CD4-positive, alpha-beta T cell (primary cell): ENCODE measurements around the gene SRBD1. TPM values are rescaled to one million over a fixed set of nuclear protein-coding genes. Genes with fewer than 3 reads are reported as not detected.

Source experiments
- ATAC-seq: fragments of 200-7000 bp; cut with Tn5 transposase; one replicate; pipeline ENCODE4 v1.10.0; 2022; ENCODE audit warnings: mild to moderate bottlenecking; ENCODE audit not compliant: poor library complexity
- CTCF ChIA-PET: fragments of 350-600 bp; sonication (Branson Sonifier 250); formaldehyde crosslinking; loops from one replicate; lab custom pipeline; 2021; ENCODE audit warnings: antibody characterized with exemption, inconsistent platforms; lab: Charles Lee
- POLR2A ChIA-PET: fragments of 350-600 bp; sonication (Branson Sonifier 250); formaldehyde crosslinking; loops from one replicate; lab custom pipeline; 2021; ENCODE audit warnings: antibody characterized with exemption, inconsistent platforms; lab: Charles Lee
- DNase-seq, 14 experiments: peaks; one replicate each; pipeline ENCODE4 v3.0.0-alpha.2; 2013 to 2020; ENCODE audit warnings: mixed read lengths in 2 of 14
- H3K27ac ChIP-seq, 2 donors: one replicate each; pipeline versions ENCODE4 v1.5.1 to v1.7.0; 2013; ENCODE audit warnings: low read length in 2 of 2, low read depth in 1 of 2, mild to moderate bottlenecking in 1 of 2
- H3K27me3 ChIP-seq, 2 experiments: 1 replicate in 1 of 2; 2 replicates in 1 of 2; pipeline versions ENCODE4 v1.6.1 to v1.7.0; 2013; ENCODE audit warnings: low read length in 2 of 2, control low read depth in 1 of 2, mild to moderate bottlenecking in 1 of 2, moderate library complexity in 1 of 2; ENCODE audit not compliant: insufficient read depth in 2 of 2, control insufficient read depth in 1 of 2
- H3K36me3 ChIP-seq: one replicate; pipeline ENCODE4 v1.6.1; 2013; ENCODE audit warnings: low read length, control low read depth; ENCODE audit not compliant: insufficient read depth
- H3K4me1 ChIP-seq: one replicate; pipeline ENCODE4 v1.6.1; 2013; ENCODE audit warnings: low read length, control low read depth; ENCODE audit not compliant: insufficient read depth
- H3K4me3 ChIP-seq: one replicate; pipeline ENCODE4 v1.5.1; 2013; ENCODE audit warnings: mild to moderate bottlenecking, low read length, moderate library complexity
- H3K9me3 ChIP-seq, 2 experiments: 1 replicate in 1 of 2; 2 replicates in 1 of 2; pipeline versions ENCODE4 v1.6.1 to v1.7.0; 2013; ENCODE audit warnings: low read length in 2 of 2, mild to moderate bottlenecking in 2 of 2, control low read depth in 1 of 2, moderate library complexity in 1 of 2; ENCODE audit not compliant: control insufficient read depth in 1 of 2, insufficient read depth in 1 of 2
- H3K27ac Mint-ChIP-seq: one replicate; pipeline ENCODE4 v1.8.0; 2020; ENCODE audit warnings: mixed read lengths
- H3K27me3 Mint-ChIP-seq: one replicate; pipeline ENCODE4 v1.8.0; 2021; ENCODE audit warnings: mixed read lengths
- H3K36me3 Mint-ChIP-seq: one replicate; pipeline ENCODE4 v1.8.0; 2021; ENCODE audit warnings: low read depth, mixed read lengths
- H3K4me1 Mint-ChIP-seq: one replicate; pipeline ENCODE4 v1.8.0; 2021; ENCODE audit warnings: low read depth, mixed read lengths
- H3K4me3 Mint-ChIP-seq: one replicate; pipeline ENCODE4 v1.8.0; 2020; ENCODE audit warnings: mild to moderate bottlenecking, mixed read lengths
- H3K9me3 Mint-ChIP-seq: one replicate; pipeline ENCODE4 v1.8.0; 2020; ENCODE audit warnings: mixed read lengths
- intact Hi-C, 2 experiments: fragments of 100-400 bp; cut with DNase I in 1 of 2; cut with micrococcal nuclease in 1 of 2; formaldehyde crosslinking; loops; one replicate each; pipeline versions ENCODE4 v1.15.1 to v1.9.0; 2023 to 2025; cut with DNase I, micrococcal nuclease
- total RNA-seq, 174 experiments: library from RNA in 2 of 174; stranded (reverse) in 2 of 174; gene quantifications; one replicate each; pipeline ENCODE4 v1.2.3 and lab custom pipeline; 2021 to 2026
- TF ChIP-seq, protein P1 (sequence below): fragments of 200-600 bp; IDR thresholded peaks from one replicate; pipeline ENCODE4 v1.8.0; 2022; ENCODE audit warnings: antibody characterized with exemption, mild to moderate bottlenecking

The SRBD1 gene
- total RNA-seq, 2 experiments from 2014 or later, result 14.2 to 16.0 TPM

DNA sequence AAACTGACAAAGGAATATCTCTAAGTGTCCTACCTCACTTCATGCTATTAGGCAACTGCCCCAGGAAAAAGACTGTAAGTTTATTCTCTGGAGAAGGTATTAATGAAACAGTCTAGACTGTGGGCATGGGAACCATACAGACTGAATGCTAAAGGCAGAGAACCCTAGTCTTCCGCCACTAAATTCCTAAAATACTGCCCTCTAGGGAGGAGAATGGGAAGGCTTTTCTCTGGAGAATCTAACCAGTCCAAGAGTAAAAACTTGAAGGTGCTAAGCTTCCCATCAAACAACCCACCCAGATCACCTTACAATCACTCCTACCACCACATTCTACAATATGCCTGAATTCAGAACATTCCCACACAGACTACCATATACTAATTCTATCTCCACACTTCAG, 3.4 kb downstream of the SRBD1 start:
- intact Hi-C loops, result no loop called here
- H3K27me3 ChIP-seq, result no peaks in the 10 kb centered on the region
- no peak overlapping the region for H3K27ac ChIP-seq
- H3K9me3 Mint-ChIP-seq, result no peaks in the 10 kb centered on the region
- peaks cover 5% of the 10 kb centered on the region for H3K36me3 ChIP-seq
- TF ChIP-seq, protein P1, sequence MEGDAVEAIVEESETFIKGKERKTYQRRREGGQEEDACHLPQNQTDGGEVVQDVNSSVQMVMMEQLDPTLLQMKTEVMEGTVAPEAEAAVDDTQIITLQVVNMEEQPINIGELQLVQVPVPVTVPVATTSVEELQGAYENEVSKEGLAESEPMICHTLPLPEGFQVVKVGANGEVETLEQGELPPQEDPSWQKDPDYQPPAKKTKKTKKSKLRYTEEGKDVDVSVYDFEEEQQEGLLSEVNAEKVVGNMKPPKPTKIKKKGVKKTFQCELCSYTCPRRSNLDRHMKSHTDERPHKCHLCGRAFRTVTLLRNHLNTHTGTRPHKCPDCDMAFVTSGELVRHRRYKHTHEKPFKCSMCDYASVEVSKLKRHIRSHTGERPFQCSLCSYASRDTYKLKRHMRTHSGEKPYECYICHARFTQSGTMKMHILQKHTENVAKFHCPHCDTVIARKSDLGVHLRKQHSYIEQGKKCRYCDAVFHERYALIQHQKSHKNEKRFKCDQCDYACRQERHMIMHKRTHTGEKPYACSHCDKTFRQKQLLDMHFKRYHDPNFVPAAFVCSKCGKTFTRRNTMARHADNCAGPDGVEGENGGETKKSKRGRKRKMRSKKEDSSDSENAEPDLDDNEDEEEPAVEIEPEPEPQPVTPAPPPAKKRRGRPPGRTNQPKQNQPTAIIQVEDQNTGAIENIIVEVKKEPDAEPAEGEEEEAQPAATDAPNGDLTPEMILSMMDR, result no peak
- H3K4me3 ChIP-seq, result no peak overlapping the region
- DNase-seq (no peak), ATAC-seq (no peak)
- ChIA-PET POLR2A (no interaction called here), CTCF (no interaction called here)
- peaks cover 33% of the 10 kb centered on the region for H3K4me1 Mint-ChIP-seq
- peaks cover 33% of the 10 kb centered on the region for H3K36me3 Mint-ChIP-seq
- no peaks in the 10 kb centered on the region for H3K27me3 Mint-ChIP-seq
- no peak overlapping the region for H3K4me3 Mint-ChIP-seq
- no peak overlapping the region for H3K27ac Mint-ChIP-seq
- no peaks in the 10 kb centered on the region for H3K9me3 ChIP-seq
- H3K4me1 ChIP-seq, result peaks cover 8% of the 10 kb centered on the region

DNA sequence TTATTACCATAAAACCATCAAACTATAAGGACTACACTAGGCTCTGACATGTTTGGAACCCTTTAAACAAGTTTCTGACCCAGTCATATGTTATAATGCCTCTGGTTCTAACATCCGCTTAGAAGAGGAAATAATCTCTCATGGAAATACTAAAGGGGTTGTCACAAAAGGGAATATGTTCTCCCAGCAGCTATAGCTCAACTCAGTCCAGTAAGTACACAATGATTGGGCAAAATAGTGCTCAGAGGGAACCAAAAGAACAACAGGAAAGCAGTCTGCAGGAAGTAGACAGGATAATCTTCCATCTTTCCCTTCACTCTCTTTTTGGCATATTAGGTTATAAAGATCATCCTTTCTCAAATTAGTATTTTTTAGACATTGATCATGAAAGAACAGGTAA, 4.3 kb downstream of the SRBD1 start:
- Histone ChIP-seq H3K27me3 (no peaks in the 10 kb centered on the region), H3K36me3 (peaks cover 9% of the 10 kb centered on the region), H3K4me1 (peaks cover 8% of the 10 kb centered on the region), H3K4me3 (no peak overlapping the region), H3K27ac (no peak overlapping the region), H3K9me3 (no peaks in the 10 kb centered on the region)
- TF ChIP-seq, protein P1, result no peak
- intact Hi-C loops, result no loop called here
- Mint-ChIP-seq H3K27me3 (no peaks in the 10 kb centered on the region), H3K4me1 (peaks cover 33% of the 10 kb centered on the region), H3K4me3 (no peak overlapping the region), H3K9me3 (no peaks in the 10 kb centered on the region), H3K36me3 (peaks cover 41% of the 10 kb centered on the region), H3K27ac (no peak overlapping the region)
- ATAC-seq (no peak), DNase-seq (no peak)
- ChIA-PET POLR2A (no interaction called here), CTCF (interaction anchor here (0.6 kb wide), 1 partner anchor 635 kb away, joined by 3 read pairs; no protein-coding TSS in a partner anchor)

DNA sequence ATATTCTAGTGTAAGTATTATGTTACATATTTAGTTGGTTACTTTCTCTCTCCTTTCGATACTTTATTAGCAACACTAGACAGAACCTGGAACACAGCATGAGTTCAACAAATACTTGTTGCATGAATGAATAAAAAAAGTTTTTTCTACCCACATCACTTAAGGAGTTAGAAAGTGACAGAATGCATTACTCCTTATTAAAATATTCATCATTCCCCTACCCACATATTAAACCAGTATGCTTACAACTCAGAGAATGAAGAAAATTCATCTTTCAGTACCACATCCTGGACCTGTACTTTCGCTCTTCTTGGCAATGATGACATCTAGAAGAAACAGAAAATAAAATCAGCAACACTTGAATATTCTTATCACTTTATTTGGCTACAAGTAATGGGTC, 6.0 kb downstream of the SRBD1 start:
- Histone ChIP-seq H3K27ac (no peak overlapping the region), H3K36me3 (peaks cover 17% of the 10 kb centered on the region), H3K9me3 (no peaks in the 10 kb centered on the region), H3K4me3 (no peak overlapping the region), H3K4me1 (peaks cover 3% of the 10 kb centered on the region), H3K27me3 (no peaks in the 10 kb centered on the region)
- no peaks in the 10 kb centered on the region for H3K9me3 Mint-ChIP-seq
- peaks cover 16% of the 10 kb centered on the region for H3K4me1 Mint-ChIP-seq
- ATAC-seq, result no peak
- no peaks in the 10 kb centered on the region for H3K27me3 Mint-ChIP-seq
- POLR2A ChIA-PET, result no interaction called here
- no peak overlapping the region for H3K4me3 Mint-ChIP-seq
- H3K27ac Mint-ChIP-seq, result no peak overlapping the region
- TF ChIP-seq, protein P1, result no peak
- DNase-seq, result no peak
- CTCF ChIA-PET, result no interaction called here
- H3K36me3 Mint-ChIP-seq, result peaks cover 47% of the 10 kb centered on the region
- intact Hi-C loops, result no loop called here
